GM18526 (cell line): ENCODE data around the gene CFAP97D2.

Experiments
- POLR2A ChIP-seq: IDR thresholded peaks from 3 replicates; pipeline ENCODE4 v1.6.1; 2011; ENCODE audit not compliant: insufficient read length; ENCODE audit errors: extremely low read depth

Gene CFAP97D2

DNA sequence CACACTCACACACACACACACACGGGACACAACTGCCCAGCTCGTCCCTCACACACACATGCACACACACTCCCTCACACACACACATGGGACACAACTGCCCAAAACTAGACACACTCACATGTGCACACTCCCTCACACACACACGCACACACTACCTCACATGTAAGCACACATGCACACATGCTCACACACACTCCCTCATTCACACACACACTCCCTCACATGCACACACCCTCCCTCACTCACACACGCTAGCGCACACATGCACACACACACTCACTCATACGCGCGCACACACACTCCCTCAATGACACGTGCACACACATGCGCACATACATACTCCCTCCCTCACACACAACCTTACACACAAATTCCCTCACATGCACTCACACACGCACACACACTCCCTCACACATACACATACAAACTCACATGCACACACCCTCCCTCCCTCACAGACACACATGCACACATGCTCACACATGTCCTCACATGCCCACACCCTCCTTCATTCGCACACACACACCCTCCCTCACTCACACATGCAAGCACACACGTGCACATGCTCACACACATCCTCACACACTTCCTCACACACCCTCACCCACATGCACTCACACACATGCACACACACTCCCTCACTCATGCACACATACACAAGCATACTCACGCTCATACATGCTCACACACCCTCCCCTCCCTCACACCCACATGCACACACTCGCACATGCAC is 37.6 kb upstream of the CFAP97D2 start:
- TF ChIP-seq POLR2A = no peak

DNA sequence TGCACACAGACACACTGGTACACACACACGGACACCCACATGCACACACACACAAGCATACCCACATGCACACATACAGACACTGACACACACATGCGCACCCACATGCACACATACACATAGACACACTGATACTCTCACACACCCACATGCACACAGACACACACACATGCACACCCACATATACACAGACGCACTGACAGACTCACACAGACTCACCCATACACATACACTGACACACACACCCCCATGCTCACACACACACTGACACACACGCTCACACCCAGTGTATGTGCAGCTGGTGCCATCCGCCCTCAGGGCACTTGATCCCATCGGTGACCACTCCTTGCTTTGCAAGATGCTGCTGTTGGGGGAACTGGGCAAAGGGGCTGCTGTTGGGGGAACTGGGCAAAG is 36.9 kb upstream of the CFAP97D2 start:
- no peak for TF ChIP-seq POLR2A

GRCh38 chr13:114142640-114143490 is 36.2 kb upstream of the CFAP97D2 start:
- TF ChIP-seq POLR2A = no peak

DNA sequence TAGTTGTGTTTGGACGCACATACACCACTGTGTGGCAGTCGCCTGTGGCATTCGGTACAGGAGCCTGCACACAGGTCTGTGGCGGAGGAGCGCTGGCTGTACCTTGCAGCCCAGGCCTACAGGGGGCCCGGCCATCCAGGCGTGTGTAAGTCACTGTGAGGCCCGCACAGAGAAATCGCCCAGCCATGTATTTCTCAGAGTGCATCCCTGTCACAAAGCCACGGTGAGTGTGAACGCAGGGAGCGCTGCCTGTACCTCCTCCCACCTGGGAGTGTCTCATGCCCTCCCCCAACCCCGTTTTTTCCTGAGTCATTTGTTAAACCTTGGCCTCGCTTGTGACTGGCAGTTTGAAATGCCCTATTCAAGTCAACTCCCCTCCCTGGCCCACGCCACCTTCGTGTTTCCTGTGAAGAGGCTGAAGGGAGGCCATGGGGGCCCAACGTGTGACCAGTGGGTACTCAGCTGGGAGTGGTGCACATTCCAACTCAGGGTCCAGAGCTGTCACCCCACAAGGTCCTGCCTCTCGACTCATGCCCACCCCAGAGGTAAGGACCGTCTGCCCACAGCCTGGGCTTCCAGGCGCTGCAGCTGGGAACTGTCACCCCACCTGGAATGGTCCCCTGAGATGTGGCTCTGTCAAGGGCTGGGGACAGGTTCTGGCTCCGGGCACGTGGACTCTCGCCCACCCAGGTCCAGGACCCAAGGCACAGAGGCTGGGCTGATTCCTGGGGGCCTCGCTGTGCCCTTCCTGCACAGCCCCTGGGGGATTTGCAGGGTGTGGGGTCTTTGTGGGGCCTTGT is 35.1 kb upstream of the CFAP97D2 start:
- TF ChIP-seq POLR2A = no peak

- no peak for TF ChIP-seq POLR2A
Measured at GRCh38 chr13:114144606-114145244, 34.3 kb upstream of the CFAP97D2 start.

DNA sequence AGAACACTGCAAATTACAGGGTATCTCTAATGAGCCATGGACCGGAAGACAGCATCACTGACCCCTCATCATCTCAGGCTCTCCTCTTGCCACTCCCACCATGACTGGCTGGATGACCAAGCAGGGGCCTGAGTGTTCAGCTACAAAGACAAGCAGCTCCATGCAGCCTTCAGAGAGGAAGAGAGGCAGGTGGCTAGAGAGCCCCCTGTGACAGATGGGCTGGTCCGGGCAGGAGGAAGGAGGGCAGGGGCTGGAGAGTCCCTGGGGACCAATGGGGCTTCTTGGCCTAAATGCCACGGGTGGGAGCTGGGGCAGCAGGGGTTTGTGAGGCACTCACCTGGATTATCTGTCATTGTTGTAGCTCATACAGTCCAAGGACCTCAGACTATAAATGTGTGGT is 33.8 kb upstream of the CFAP97D2 start:
- TF ChIP-seq POLR2A = no peak

DNA sequence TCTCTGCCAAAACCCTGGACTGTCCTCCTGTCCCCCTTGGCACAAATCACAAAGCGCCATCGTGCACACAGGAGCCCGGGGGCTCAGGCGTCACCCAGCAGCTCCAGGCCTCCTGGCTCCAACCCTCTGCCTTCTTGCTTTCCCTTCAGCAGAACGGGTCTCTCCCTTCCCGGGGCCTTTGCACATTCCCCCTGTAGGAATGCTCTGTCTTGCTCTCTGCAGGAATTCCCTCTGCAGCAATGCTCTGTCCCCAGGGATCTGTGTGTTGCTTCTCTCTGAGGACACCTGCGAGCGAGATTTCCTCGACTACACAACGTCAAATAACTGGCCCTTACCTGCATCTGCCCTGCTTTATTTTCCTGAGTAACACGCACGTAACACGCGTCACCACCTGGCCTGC is 33.3 kb upstream of the CFAP97D2 start:
- TF ChIP-seq POLR2A = no peak

- TF ChIP-seq POLR2A = no peak
Measured at GRCh38 chr13:114146173-114146572, 32.9 kb upstream of the CFAP97D2 start.

GRCh38 chr13:114146629-114147028 is 32.4 kb upstream of the CFAP97D2 start:
- TF ChIP-seq POLR2A = no peak

DNA sequence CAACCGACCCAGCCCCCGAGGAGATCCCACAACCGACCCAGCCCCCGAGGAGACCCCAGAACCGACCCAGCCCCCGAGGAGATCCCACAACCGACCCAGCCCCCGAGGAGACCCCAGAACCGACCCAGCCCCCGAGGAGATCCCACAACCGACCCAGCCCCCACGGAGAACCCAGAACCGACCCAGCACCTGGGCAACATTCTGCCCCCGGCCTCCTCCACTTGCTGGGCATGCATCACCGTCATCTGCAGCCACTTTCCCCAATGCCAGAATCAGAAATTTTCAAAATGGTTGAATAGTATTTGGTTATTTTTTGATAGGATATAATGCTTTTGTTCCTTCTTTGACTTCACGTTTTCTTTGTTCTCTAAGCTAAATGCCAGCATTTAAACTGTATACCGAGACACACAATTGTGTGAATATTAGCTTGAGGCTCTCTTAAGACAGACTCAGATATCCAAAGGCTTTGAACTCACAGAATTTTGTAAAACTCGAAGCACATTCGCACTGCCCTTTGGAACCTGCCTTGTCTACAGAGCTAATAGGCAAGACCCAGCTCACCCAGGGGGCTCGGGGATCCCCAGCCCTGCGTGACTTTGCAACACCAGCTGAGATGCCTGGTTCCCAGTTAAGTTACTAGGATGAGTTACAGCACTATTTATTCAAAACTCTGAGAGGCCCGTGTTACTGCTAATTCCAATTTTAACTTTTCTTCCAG is 31.1 kb upstream of the CFAP97D2 start:
- no peak for TF ChIP-seq POLR2A

DNA sequence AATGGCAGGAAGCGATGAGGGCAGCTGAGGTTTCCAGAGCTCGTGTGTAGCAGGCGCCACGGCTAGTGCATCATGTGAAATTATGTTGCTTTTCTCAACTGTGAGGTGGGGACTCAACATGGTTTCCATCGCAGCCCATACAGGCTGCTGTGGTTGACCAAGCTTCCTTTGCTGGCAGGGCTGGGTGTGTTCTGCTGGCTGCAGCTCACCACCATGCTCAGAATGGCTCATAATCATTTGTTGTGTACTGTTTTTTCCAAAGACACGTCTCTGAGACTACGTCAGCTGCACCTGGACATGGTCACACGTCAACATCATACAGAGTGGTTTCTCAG is 30.6 kb upstream of the CFAP97D2 start:
- no peak for TF ChIP-seq POLR2A

DNA sequence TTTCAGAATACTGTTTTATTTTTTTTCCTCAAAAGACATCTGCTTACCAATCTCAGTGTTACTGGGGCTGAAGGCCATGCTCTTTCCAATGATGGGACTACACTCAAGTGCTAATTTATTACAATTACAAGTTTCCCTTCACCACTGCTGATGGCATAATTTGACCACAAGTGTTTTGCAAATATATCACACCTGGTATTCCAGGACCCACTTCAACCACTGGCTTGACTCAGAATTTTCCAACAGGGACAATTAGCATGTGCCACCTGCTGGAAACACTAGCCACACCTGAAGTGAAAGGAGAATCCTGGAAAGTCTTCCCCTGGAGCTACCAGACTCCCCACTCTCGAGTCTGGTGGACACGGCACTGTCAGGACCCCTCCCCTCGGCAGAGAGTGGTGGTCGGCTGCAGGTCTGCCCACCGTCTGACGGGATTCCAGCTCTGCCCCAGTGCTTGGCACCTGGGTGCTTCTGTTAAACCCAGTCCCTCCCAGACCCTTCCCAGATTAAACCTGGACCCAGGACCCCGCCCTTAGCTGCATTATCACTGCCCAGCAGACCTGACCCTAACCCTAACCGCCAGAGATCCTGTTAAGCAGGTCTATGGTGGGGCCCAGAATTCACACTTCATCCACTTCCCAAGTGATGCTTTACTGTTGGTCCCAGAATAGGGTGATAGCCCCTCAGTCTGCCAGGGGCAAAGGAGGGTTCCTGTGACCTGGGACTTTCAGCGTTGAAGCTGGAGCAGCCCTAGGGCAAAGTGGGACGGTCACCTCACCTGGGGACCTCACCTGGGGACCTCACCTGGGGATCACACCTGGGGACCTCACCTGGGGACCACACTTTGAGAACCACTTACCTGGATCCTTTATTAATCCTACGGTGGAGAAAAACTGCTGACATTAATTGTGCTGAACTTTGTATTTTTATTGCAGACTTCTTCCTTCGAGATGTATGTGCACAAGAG is 29.0 kb upstream of the CFAP97D2 start:
- TF ChIP-seq POLR2A = no peak

DNA sequence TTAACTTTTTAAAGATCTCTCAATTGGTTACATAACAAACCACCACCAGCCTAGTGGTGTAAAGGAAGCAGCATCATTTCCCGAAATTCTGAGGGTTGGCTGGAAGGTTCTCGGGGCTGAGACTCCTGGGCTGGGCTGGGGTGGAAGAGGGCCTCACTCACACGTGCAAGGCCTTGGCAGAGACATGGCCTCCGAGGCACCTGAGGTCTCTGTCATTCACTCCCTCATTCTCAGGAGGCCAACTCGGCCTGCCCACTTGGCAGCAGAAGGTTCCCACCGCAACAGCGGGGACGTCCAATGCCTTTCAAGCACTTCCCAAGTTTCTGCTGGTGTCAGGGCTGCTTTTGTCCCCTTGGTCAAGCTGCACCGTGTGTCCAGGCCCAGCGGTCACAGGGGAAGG is 28.0 kb upstream of the CFAP97D2 start:
- TF ChIP-seq POLR2A = no peak
